Measurements from ENCODE around the gene TSTD1. TPM values are rescaled to one million over a fixed set of nuclear protein-coding genes. Genes with fewer than 3 reads are reported as not detected.
A peak's percentile ranks its signal among the peaks of the same experiment; 100 is the strongest.

The TSTD1 gene
- total and polyA plus RNA-seq, 2 experiments from 2014 or later = not detected

DNA sequence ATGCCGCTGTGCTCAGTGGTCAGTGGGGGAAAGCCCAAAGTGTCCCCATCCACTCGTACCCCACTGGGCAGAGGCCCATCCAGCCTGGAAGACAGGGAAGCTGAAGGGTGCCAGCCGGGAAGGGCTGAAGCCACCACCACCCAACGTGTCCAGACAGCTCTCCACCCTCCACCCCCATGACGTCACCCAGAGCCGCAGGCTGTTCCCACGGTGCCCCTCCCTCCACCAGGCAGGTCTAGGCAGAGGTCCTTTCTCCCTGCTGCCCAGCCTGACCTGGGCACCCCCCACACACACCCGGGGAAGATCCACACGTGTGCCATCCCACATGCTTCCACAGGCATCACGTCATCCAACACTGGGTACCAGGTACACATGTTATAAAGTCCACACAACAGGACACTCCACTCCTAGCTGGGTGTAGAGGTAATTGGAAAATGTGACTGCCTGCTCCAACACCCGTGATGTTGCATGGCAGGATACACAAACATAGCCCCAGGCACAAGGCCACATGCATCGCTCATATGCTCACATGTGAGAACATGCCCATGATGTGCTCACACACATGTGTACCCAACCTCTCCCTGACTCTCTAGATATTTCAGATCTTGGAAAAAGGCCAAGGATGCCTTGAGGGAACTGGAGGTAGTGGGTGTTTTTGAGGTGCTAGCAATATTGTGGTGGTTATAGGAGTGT is 36.1 kb upstream of the TSTD1 start:
- Histone ChIP-seq H3F3A (ENCODE audit: insufficient read depth) (no peaks in the 10 kb centered on the region), H3K9ac (no peak overlapping the region), H3K27me3 (replicated peaks; ENCODE audit: insufficient read depth) (no peaks in the 10 kb centered on the region), H3K36me3 (ENCODE audit: low read depth) (no peaks in the 10 kb centered on the region), H3K9me3 (ENCODE audit: low read depth) (no peaks in the 10 kb centered on the region), H3K79me2 (ENCODE audit: insufficient read depth) (no peaks in the 10 kb centered on the region), H3K4me1 (ENCODE audit: insufficient read depth) (no peaks in the 10 kb centered on the region), H2AFZ (0 out of 2 replicates have a peak overlapping the region, but pooled peaks have one; percentile 24), H4K20me1 (ENCODE audit: insufficient read depth) (no peaks in the 10 kb centered on the region), H3K4me2 (ENCODE audit: unreplicated experiment) (no peak overlapping the region), H3K9me2 (ENCODE audit: insufficient read depth) (no peaks in the 10 kb centered on the region), H3K27ac (no peak overlapping the region), H3K4me3 (no peak overlapping the region)
- WGBS, 2 experiments (ENCODE audit: low coverage in 1 of 2, low lambda C conversion rate in 2 of 2, missing lambda C conversion rate in 2 of 2) = 74 to 79% methylated on average over 11 to 12 of the region's 12 CpGs
- DNase-seq = no peak
- TF ChIP-seq EZH2 (IDR thresholded peaks at IDR 0.05; ENCODE audit: insufficient read depth, poor library complexity, severe bottlenecking) (no peak), EZH2phosphoT487 (IDR thresholded peaks at IDR 0.05; ENCODE audit: insufficient read depth, low read depth) (no peak)
- in situ Hi-C loops (cut with MboI) = no loop called here

DNA sequence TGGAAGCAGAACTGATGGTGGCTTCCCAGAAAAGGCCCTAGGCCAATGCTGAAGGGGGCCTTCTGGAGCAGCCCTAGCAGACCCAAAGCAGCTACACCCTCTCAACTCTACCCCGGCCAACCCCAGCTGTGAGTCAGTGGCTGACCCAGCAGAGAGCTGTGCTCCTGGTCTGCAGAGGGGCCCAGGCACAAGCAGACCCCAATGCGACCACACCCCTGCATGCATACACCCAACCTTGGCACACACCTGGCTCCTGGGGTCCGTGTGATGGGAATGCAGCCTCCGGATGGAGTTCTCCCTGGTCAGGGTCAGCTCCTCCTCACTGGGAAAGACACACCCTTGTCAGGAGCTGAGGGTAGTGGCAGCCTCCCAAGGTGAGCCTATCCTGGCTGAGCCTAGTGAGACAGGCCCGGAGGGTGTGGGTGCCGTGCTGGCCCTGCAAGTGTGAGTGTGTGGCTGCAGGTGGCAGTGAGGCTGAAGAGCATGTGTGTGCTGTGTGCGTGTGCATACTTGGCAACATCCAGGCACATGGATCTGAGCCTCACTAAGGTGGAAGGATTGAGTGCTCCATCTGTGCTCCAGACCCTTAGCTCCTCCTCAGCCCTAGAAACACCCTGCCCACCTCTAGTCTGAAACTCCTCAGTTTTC is 34.8 kb upstream of the TSTD1 start:
- H3K27me3 ChIP-seq (replicated peaks; ENCODE audit: insufficient read depth) = no peaks in the 10 kb centered on the region
- TF ChIP-seq EZH2phosphoT487 (IDR thresholded peaks at IDR 0.05; ENCODE audit: insufficient read depth, low read depth) (no peak), EZH2 (IDR thresholded peaks at IDR 0.05; ENCODE audit: insufficient read depth, poor library complexity, severe bottlenecking) (no peak)
- no peaks in the 10 kb centered on the region for H3K79me2 ChIP-seq (ENCODE audit: insufficient read depth)
- no peak for DNase-seq
- H4K20me1 ChIP-seq (ENCODE audit: insufficient read depth) = no peaks in the 10 kb centered on the region
- H3K9ac ChIP-seq = no peak overlapping the region
- no peaks in the 10 kb centered on the region for H3F3A ChIP-seq (ENCODE audit: insufficient read depth)
- WGBS, 2 experiments (ENCODE audit: low coverage in 1 of 2, low lambda C conversion rate in 2 of 2, missing lambda C conversion rate in 2 of 2) = 72 to 73% methylated on average over 7 of the region's 7 CpGs
- H3K36me3 ChIP-seq (ENCODE audit: low read depth) = no peaks in the 10 kb centered on the region
- no peak overlapping the region for H3K4me2 ChIP-seq (ENCODE audit: unreplicated experiment)
- in situ Hi-C loops (cut with MboI) = no loop called here
- no peaks in the 10 kb centered on the region for H3K9me2 ChIP-seq (ENCODE audit: insufficient read depth)
- no peak overlapping the region for H3K4me3 ChIP-seq
- no peaks in the 10 kb centered on the region for H3K9me3 ChIP-seq (ENCODE audit: low read depth)
- no peak overlapping the region for H2AFZ ChIP-seq
- no peak overlapping the region for H3K27ac ChIP-seq
- H3K4me1 ChIP-seq (ENCODE audit: insufficient read depth) = no peaks in the 10 kb centered on the region

DNA sequence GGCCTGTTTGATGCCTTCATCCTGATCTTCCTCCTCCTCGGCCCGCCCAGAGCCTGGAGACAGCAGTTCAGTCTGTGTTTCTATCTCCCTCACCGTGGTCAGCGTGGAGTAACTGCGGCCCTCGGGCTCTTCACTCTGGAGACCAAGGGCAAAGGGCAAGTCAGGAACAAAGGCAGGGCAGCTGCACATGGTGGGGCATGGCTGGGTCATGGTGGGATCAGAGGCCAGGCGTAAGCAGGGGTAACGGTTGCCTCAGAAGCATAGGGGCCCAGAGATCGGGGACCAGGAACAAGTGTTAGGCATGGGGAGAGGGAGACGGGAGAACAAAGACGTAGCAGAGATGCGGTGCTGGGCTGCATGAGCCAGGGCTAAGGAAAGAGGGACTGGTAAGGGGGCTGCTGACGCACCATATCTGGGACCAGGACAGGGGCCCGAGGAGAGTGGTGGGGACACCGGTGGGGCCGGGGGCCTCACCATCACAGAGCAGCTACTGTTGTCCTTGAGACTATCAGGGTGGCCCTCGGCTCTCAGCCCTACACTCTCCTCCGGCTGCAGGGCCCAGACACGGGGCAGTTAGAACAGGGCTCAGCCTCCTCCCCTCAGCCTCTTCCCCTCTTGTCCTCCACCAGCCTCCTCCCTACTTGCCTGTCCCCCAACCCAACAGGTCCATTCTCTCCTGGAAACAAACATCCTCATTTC is 34.1 kb upstream of the TSTD1 start:
- H4K20me1 ChIP-seq (ENCODE audit: insufficient read depth) = no peaks in the 10 kb centered on the region
- H3F3A ChIP-seq (ENCODE audit: insufficient read depth) = no peaks in the 10 kb centered on the region
- H3K36me3 ChIP-seq (ENCODE audit: low read depth) = no peaks in the 10 kb centered on the region
- H3K4me1 ChIP-seq (ENCODE audit: insufficient read depth) = no peaks in the 10 kb centered on the region
- H3K27me3 ChIP-seq (replicated peaks; ENCODE audit: insufficient read depth) = no peaks in the 10 kb centered on the region
- no peak overlapping the region for H3K4me3 ChIP-seq
- H3K27ac ChIP-seq = no peak overlapping the region
- no peaks in the 10 kb centered on the region for H3K9me3 ChIP-seq (ENCODE audit: low read depth)
- no peak overlapping the region for H3K4me2 ChIP-seq (ENCODE audit: unreplicated experiment)
- no peak for TF ChIP-seq EZH2 (IDR thresholded peaks at IDR 0.05; ENCODE audit: insufficient read depth, poor library complexity, severe bottlenecking)
- in situ Hi-C loops (cut with MboI) = no loop called here
- no peak overlapping the region for H2AFZ ChIP-seq
- no peaks in the 10 kb centered on the region for H3K79me2 ChIP-seq (ENCODE audit: insufficient read depth)
- no peak overlapping the region for H3K9ac ChIP-seq
- no peaks in the 10 kb centered on the region for H3K9me2 ChIP-seq (ENCODE audit: insufficient read depth)
- 88 to 89% methylated on average over 19 of the region's 19 CpGs for WGBS, 2 experiments (ENCODE audit: low coverage in 1 of 2, low lambda C conversion rate in 2 of 2, missing lambda C conversion rate in 2 of 2)
- DNase-seq = no peak

DNA sequence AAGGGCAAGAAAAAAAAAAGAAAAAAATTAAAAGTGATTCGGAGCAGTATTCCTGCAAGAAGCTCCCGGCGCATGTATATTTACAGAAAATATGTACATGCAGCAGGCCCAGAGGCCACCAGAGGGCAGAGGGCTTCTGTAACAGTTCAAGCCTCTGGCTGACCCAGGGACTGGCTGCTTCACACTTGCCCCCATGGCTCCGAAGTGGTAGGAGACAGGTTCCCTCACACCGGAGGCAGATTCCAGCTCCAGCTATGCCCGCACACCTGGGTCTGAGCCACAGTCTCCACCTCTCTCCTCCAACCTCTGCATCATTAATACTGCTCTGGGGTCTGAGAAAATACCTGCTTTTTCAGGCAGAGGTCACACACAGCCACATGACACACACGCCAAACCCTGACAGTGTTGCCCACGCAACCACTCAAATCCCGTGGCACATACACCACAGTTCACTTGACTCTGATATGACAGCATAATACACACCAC is 33.2 kb upstream of the TSTD1 start:
- H3K4me1 ChIP-seq (ENCODE audit: insufficient read depth) = no peaks in the 10 kb centered on the region
- peak; percentile 79 for DNase-seq
- no peak overlapping the region for H2AFZ ChIP-seq
- in situ Hi-C loops (cut with MboI) = no loop called here
- no peaks in the 10 kb centered on the region for H3K27me3 ChIP-seq (replicated peaks; ENCODE audit: insufficient read depth)
- 59 to 63% methylated on average over 9 of the region's 9 CpGs for whole genome bisulfite sequencing, 2 experiments (ENCODE audit: low coverage in 1 of 2, low lambda C conversion rate in 2 of 2, missing lambda C conversion rate in 2 of 2)
- H3F3A ChIP-seq (ENCODE audit: insufficient read depth) = no peaks in the 10 kb centered on the region
- no peak overlapping the region for H3K4me3 ChIP-seq
- no peak overlapping the region for H3K27ac ChIP-seq
- no peak overlapping the region for H3K4me2 ChIP-seq (ENCODE audit: unreplicated experiment)
- no peaks in the 10 kb centered on the region for H3K79me2 ChIP-seq (ENCODE audit: insufficient read depth)
- no peaks in the 10 kb centered on the region for H3K36me3 ChIP-seq (ENCODE audit: low read depth)
- no peak for TF ChIP-seq EZH2 (IDR thresholded peaks at IDR 0.05; ENCODE audit: insufficient read depth, poor library complexity, severe bottlenecking)
- TF ChIP-seq EZH2phosphoT487 (IDR thresholded peaks at IDR 0.05; ENCODE audit: insufficient read depth, low read depth) = no peak
- H3K9me3 ChIP-seq (ENCODE audit: low read depth) = no peaks in the 10 kb centered on the region
- no peak overlapping the region for H3K9ac ChIP-seq
- H3K9me2 ChIP-seq (ENCODE audit: insufficient read depth) = no peaks in the 10 kb centered on the region
- no peaks in the 10 kb centered on the region for H4K20me1 ChIP-seq (ENCODE audit: insufficient read depth)
